HepG2 (cell line): ENCODE measurements around the gene JMJD6. TPM values are rescaled to one million over a fixed set of nuclear protein-coding genes. Genes with fewer than 3 reads are reported as not detected.

ENCODE experiments used
- ATAC-seq: fragments of 200-7000 bp; cut with Tn5 transposase; 3 replicates; pipeline ENCODE4 v1.9.1; 2020; ENCODE audit warnings: mild to moderate bottlenecking, moderate library complexity
- BruUV-seq: library from RNA; stranded (reverse); fragments of 400-500 nt; replicated peaks from 2 replicates; lab custom pipeline; 2021; lab: Mats Ljungman, UMichigan
- CTCF ChIA-PET: fragments of 300-600 bp; formaldehyde crosslinking; extraction: SDS; loops from one replicate; lab custom pipeline; 2021; ENCODE audit warnings: low total read pairs, inconsistent platforms, low intra/inter-chr PET ratio; lab: Yijun Ruan, JAX
- POLR2A ChIA-PET: fragments of 350-600 bp; sonication (Branson Sonifier 250); formaldehyde crosslinking; loops from one replicate; lab custom pipeline; 2020; ENCODE audit warnings: antibody characterized with exemption, inconsistent platforms; lab: Yijun Ruan, JAX
- DNase-seq: peaks from one replicate; pipeline ENCODE4 v3.0.0-alpha.2; 2015; ENCODE audit warnings: low spot score
- FAIRE-seq: peaks from 3 replicates; lab custom pipeline; 2011; peaks lifted over from hg19 to GRCh38; lab: Jason Lieb, UNC
- H2AFZ ChIP-seq: one replicate; pipeline ENCODE4 v1.6.1; 2011; ENCODE audit warnings: low read length, inconsistent platforms
- H3K27ac ChIP-seq: fragments of 300-600 bp; 3 replicates; pipeline ENCODE4 v1.8.0; 2011; ENCODE audit warnings: mixed run types, mild to moderate bottlenecking, mixed read lengths, low read length, inconsistent platforms; ENCODE audit not compliant: insufficient read depth; ENCODE audit errors: extremely low read length
- H3K27me3 ChIP-seq, 2 experiments: fragments of 200-600 bp in 1 of 2; 2 replicates in 1 of 2; 3 replicates in 1 of 2; pipeline versions ENCODE4 v1.6.0 to v1.8.0; 2011; ENCODE audit warnings: low read length in 2 of 2, mild to moderate bottlenecking in 2 of 2, moderate library complexity in 2 of 2, inconsistent platforms in 1 of 2; ENCODE audit not compliant: insufficient read depth in 2 of 2, control insufficient read depth in 1 of 2
- H3K36me3 ChIP-seq, 2 experiments: fragments of 200-600 bp in 1 of 2; replicated peaks in 1 of 2; 2 replicates in 1 of 2; 3 replicates in 1 of 2; pipeline versions ENCODE4 v1.5.1 to v1.8.0; 2011; ENCODE audit warnings: low read length in 2 of 2, inconsistent platforms in 1 of 2; ENCODE audit not compliant: insufficient read depth in 2 of 2, control insufficient read depth in 1 of 2
- H3K4me1 ChIP-seq: 2 replicates; pipeline ENCODE4 v1.5.1; 2012; ENCODE audit warnings: low read length, inconsistent platforms; ENCODE audit not compliant: insufficient read depth
- H3K4me2 ChIP-seq: 2 replicates; pipeline ENCODE4 v1.6.0; 2011; ENCODE audit warnings: low read depth, low read length, inconsistent platforms
- H3K4me3 ChIP-seq, 3 experiments: fragments of 200-600 bp in 1 of 3; sonication (generic), shearing (Covaris generic) in 1 of 3; replicated peaks in 1 of 3; 2 replicates each; pipeline ENCODE4 v1.5.1; 2011 to 2016; ENCODE audit warnings: low read length in 3 of 3, inconsistent platforms in 2 of 3, low read depth in 2 of 3, mild to moderate bottlenecking in 2 of 3, control low read depth in 1 of 3, mixed read lengths in 1 of 3; ENCODE audit not compliant: insufficient read depth in 1 of 3
- H3K79me2 ChIP-seq: one replicate; pipeline ENCODE4 v1.6.1; 2011; ENCODE audit warnings: low read length, inconsistent platforms; ENCODE audit not compliant: insufficient read depth
- H3K9ac ChIP-seq: 2 replicates; pipeline ENCODE4 v1.6.0; 2011; ENCODE audit warnings: mild to moderate bottlenecking, low read depth, low read length, inconsistent platforms; ENCODE audit not compliant: insufficient read depth
- H3K9me3 ChIP-seq: 2 replicates; pipeline ENCODE4 v1.5.1; 2012; ENCODE audit warnings: mild to moderate bottlenecking, low read length
- H4K20me1 ChIP-seq: 2 replicates; pipeline ENCODE4 v1.6.0; 2011; ENCODE audit warnings: inconsistent platforms, mild to moderate bottlenecking, low read length, moderate library complexity; ENCODE audit not compliant: insufficient read depth
- FOSL1 ChIP-seq: sonication (generic); formaldehyde crosslinking; IDR thresholded peaks from 2 replicates; pipeline ENCODE4 v1.9.0; 2021; ENCODE audit warnings: missing genetic modification reagents, borderline replicate concordance
- HMGA1 ChIP-seq: sonication (generic); formaldehyde crosslinking; conservative IDR thresholded peaks from 2 replicates; pipeline ENCODE4 v1.4.0; 2020; ENCODE audit warnings: missing genetic modification reagents
- JUND ChIP-seq: sonication (generic); formaldehyde crosslinking; IDR thresholded peaks from 2 replicates; pipeline ENCODE4 v1.8.0; 2022; ENCODE audit warnings: mild to moderate bottlenecking, missing genetic modification reagents
- KDM5B ChIP-seq: sonication (generic); formaldehyde crosslinking; IDR thresholded peaks from 2 replicates; pipeline ENCODE4 v1.4.0; 2020; ENCODE audit warnings: missing genetic modification reagents, mild to moderate bottlenecking, borderline replicate concordance
- NAIF1 ChIP-seq: sonication (generic); formaldehyde crosslinking; IDR thresholded peaks from 2 replicates; pipeline ENCODE4 v1.5.0; 2020; ENCODE audit warnings: mild to moderate bottlenecking, missing genetic modification reagents, borderline replicate concordance
- NFYC ChIP-seq: IDR thresholded peaks from 2 replicates; pipeline ENCODE4 v1.6.1; 2016; ENCODE audit warnings: missing genetic modification reagents, missing compliant biosample characterization
- NONO ChIP-seq, 2 experiments: fragments of 450-650 bp in 1 of 2; sonication (generic) in 1 of 2; formaldehyde crosslinking in 1 of 2; IDR thresholded peaks in 1 of 2; conservative IDR thresholded peaks in 1 of 2; 2 replicates each; pipeline versions ENCODE4 v1.6.1 to v1.8.0; 2017 to 2022; ENCODE audit warnings: mild to moderate bottlenecking in 1 of 2, missing genetic modification reagents in 1 of 2, moderate library complexity in 1 of 2
- PITX1 ChIP-seq: sonication (generic); formaldehyde crosslinking; IDR thresholded peaks from 2 replicates; pipeline ENCODE4 v1.5.1; 2020; ENCODE audit warnings: mild to moderate bottlenecking, missing genetic modification reagents
- SCMH1 ChIP-seq: sonication (generic); formaldehyde crosslinking; IDR thresholded peaks from 2 replicates; pipeline ENCODE4 v1.9.0; 2021; ENCODE audit warnings: missing genetic modification reagents, mild to moderate bottlenecking, borderline replicate concordance
- ZBTB20 ChIP-seq: sonication (generic); formaldehyde crosslinking; IDR thresholded peaks from 2 replicates; pipeline ENCODE4 v1.8.1; 2023; ENCODE audit warnings: missing genetic modification reagents, low read depth, mild to moderate bottlenecking, borderline replicate concordance
- ZBTB7B ChIP-seq: sonication (generic); formaldehyde crosslinking; IDR thresholded peaks from 2 replicates; pipeline ENCODE4 v1.4.0; 2020; ENCODE audit warnings: missing genetic modification reagents
- ZNF607 ChIP-seq: sonication (generic); formaldehyde crosslinking; IDR thresholded peaks from 2 replicates; pipeline ENCODE4 v1.5.1; 2020; ENCODE audit warnings: missing genetic modification reagents, mild to moderate bottlenecking, borderline replicate concordance
- ZNF724P ChIP-seq: sonication (generic); formaldehyde crosslinking; IDR thresholded peaks from 2 replicates; pipeline ENCODE4 v1.8.0; 2022; ENCODE audit warnings: missing genetic modification reagents, borderline replicate concordance
- ZNF788 ChIP-seq: sonication (generic); formaldehyde crosslinking; IDR thresholded peaks from 2 replicates; pipeline ENCODE4 v1.5.0; 2020; ENCODE audit warnings: mild to moderate bottlenecking, missing genetic modification reagents, borderline replicate concordance
- WGBS: methylation state at CpG from one replicate; pipeline ENCODE4 v1.1.6; 2017; ENCODE audit warnings: low lambda C conversion rate; 5-methylcytosine and 5-hydroxymethylcytosine counted together
- in situ Hi-C: cut with HindIII; loops from 2 replicates; pipeline ENCODE4 v1.10.0; 2017; ENCODE audit warnings: low pct_unique_long_range_greater_than_20kb; ENCODE audit not compliant: extremely low pct_ligation_motif_present
- intact Hi-C: fragments of 100-400 bp; cut with micrococcal nuclease; formaldehyde crosslinking; loops from one replicate; pipeline ENCODE4 v1.10.0; 2022; ENCODE audit not compliant: unreplicated experiment
- polyA plus RNA-seq, 8 experiments: library from polyadenylated mRNA; depleted of rRNA in 3 of 8; stranded (reverse) in 7 of 8; unstranded in 1 of 8; fragments of >200 nt; fragmentation: Illumina TruSeq in 4 of 8; extraction: Trizol in 4 of 8; gene quantifications; 2 replicates each; pipeline versions ENCODE4 v1.2.1 to v1.2.3, GENCODE V29; 2011 to 2016; ENCODE audit warnings: low read depth in 4 of 8, missing spikeins in 1 of 8, mixed read lengths in 1 of 8; ENCODE audit not compliant: insufficient read depth in 1 of 8
- total RNA-seq, 5 experiments: library from RNA; depleted of rRNA; stranded (reverse); fragments of >200 nt; fragmentation: Illumina TruSeq; extraction: Trizol; gene quantifications; 2 replicates each; pipeline ENCODE4 v1.2.3, GENCODE V29; 2016; ENCODE audit warnings: low read depth in 1 of 5
- TF ChIP-seq, protein P1 (sequence below): sonication (generic); formaldehyde crosslinking; IDR thresholded peaks from 2 replicates; pipeline ENCODE4 v1.5.1; 2020; ENCODE audit warnings: missing genetic modification reagents, mild to moderate bottlenecking, borderline replicate concordance
- TF ChIP-seq, protein P2 (sequence below): IDR thresholded peaks from 2 replicates; pipeline ENCODE4 v1.6.1; 2016; ENCODE audit warnings: control low read depth
- TF ChIP-seq, protein P3 (sequence below): sonication (generic); formaldehyde crosslinking; IDR thresholded peaks from 2 replicates; pipeline ENCODE4 v1.5.1; 2020; ENCODE audit warnings: mild to moderate bottlenecking, missing genetic modification reagents, moderate library complexity

The JMJD6 gene
- total and polyA plus RNA-seq, 2 of the 13 experiments (the other 11 are each of a cell fraction or from before 2014, with no cell fraction given), result 33.6 to 41.0 TPM

DNA sequence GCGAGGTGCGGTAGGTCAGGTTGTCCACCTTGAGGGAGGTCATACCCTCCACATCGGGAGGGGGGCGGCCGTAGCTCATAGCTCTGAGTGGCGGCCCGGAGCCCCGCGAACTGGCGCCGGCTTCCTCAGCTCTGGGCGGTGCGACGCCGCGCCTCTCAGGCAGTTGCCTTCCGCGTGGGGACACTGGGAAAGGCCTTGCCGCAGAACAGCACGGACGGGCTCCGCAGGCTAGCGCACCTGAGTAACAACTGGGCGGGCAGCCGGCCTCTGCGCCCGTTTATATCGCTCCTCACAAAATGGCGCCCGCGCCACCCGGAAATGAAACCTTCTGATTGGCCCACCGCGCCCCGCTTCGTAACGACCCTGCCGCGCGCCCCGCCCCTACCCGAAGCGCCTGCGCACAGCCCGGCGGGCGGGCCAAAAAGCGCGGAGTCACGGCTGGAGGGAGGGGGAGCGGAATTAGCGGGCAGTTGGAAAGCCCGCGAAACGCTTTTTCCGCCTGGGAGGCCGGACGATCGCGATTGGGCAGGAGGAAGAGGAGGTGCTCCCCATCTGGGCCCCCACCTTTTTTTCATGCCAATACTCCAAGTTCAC lies 10.8 kb upstream of the JMJD6 start, which contains the start of gene SRSF2:
Gene SRSF2, minus strand, starts transcription at position 250 of the 594 bp plus-strand sequence. Its CDS starts 171 bp downstream, at position 79.
- Histone ChIP-seq H3K79me2 (peaks cover 62% of the 10 kb centered on the region), H3K36me3 (peaks cover 12 to 40% of the 10 kb centered on the region in 2 experiments), H3K4me1 (peaks cover 51% of the 10 kb centered on the region), H3K27me3 (peaks cover 0 to 3% of the 10 kb centered on the region in 2 experiments; a peak in 1 of 5 replicates), H2AFZ (no peak within 1 kb of the TSS), H3K27ac (peak within 1 kb of the TSS; percentile 97), H3K9ac (peak within 1 kb of the TSS; percentile 100), H3K4me3 (peak within 1 kb of the TSS; percentile 93 to 100 (median 100)), H3K4me2 (peak within 1 kb of the TSS; percentile 88), H4K20me1 (peaks cover 35% of the 10 kb centered on the region), H3K9me3 (no peaks in the 10 kb centered on the region)
- ChIA-PET POLR2A (interaction anchor here (0.8 to 4.1 kb wide), 12 partner anchors 9 to 403 kb away, joined by 3 to 71 read pairs (median 7); partner anchors contain the start of genes JMJD6, METTL23, MXRA7 and SEC14L1), CTCF (no interaction called here)
- ATAC-seq (peak; percentile 74), DNase-seq (peak; percentile 98), FAIRE-seq (peak; percentile 34)
- in situ Hi-C loops, result no loop called here
- intact Hi-C loops, result no loop called here
- no TSS peak for BruUV-seq
- under 1% methylated on average over 46 of the region's 60 CpGs for WGBS
- TF ChIP-seq ZNF788 (peak; percentile 88), PITX1 (peak; percentile 81; the same call in 1 of the 2 replicates), NONO (IDR thresholded peaks at IDR 0.05) (no peak), NONO (CRISPR knock-in tag; conservative IDR thresholded peaks at IDR 0.05) (peak; percentile 93), ZBTB7B (peak; percentile 89), ZNF724P (no peak; the same call in none of the 2 replicates), NAIF1 (CRISPR knock-in tag) (peak; percentile 4; the same call in 1 of the 2 replicates), FOSL1 (CRISPR knock-in tag) (no peak), JUND (peak; percentile 79; the same call in 1 of the 2 replicates), ZNF607 (CRISPR knock-in tag) (peak; percentile 10), HMGA1 (CRISPR knock-in tag) (no peak), ZBTB20 (CRISPR knock-in tag) (peak; percentile 66), SCMH1 (CRISPR knock-in tag) (no peak), KDM5B (CRISPR knock-in tag) (peak; percentile 97), NFYC (peak; percentile 89)
- TF ChIP-seq, protein P1, sequence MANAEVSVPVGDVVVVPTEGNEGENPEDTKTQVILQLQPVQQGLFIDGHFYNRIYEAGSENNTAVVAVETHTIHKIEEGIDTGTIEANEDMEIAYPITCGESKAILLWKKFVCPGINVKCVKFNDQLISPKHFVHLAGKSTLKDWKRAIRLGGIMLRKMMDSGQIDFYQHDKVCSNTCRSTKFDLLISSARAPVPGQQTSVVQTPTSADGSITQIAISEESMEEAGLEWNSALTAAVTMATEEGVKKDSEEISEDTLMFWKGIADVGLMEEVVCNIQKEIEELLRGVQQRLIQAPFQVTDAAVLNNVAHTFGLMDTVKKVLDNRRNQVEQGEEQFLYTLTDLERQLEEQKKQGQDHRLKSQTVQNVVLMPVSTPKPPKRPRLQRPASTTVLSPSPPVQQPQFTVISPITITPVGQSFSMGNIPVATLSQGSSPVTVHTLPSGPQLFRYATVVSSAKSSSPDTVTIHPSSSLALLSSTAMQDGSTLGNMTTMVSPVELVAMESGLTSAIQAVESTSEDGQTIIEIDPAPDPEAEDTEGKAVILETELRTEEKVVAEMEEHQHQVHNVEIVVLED (CRISPR knock-in tag), result peak; percentile 84
- TF ChIP-seq, protein P2, sequence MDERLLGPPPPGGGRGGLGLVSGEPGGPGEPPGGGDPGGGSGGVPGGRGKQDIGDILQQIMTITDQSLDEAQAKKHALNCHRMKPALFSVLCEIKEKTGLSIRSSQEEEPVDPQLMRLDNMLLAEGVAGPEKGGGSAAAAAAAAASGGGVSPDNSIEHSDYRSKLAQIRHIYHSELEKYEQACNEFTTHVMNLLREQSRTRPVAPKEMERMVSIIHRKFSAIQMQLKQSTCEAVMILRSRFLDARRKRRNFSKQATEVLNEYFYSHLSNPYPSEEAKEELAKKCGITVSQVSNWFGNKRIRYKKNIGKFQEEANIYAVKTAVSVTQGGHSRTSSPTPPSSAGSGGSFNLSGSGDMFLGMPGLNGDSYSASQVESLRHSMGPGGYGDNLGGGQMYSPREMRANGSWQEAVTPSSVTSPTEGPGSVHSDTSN (CRISPR knock-in tag), result no peak; the same call in 1 of the 2 replicates
- TF ChIP-seq, protein P3, sequence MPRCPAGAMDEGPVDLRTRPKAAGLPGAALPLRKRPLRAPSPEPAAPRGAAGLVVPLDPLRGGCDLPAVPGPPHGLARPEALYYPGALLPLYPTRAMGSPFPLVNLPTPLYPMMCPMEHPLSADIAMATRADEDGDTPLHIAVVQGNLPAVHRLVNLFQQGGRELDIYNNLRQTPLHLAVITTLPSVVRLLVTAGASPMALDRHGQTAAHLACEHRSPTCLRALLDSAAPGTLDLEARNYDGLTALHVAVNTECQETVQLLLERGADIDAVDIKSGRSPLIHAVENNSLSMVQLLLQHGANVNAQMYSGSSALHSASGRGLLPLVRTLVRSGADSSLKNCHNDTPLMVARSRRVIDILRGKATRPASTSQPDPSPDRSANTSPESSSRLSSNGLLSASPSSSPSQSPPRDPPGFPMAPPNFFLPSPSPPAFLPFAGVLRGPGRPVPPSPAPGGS (CRISPR knock-in tag), result peak; percentile 10
